ENCODE measurements around the gene MAP3K20.

DNA sequence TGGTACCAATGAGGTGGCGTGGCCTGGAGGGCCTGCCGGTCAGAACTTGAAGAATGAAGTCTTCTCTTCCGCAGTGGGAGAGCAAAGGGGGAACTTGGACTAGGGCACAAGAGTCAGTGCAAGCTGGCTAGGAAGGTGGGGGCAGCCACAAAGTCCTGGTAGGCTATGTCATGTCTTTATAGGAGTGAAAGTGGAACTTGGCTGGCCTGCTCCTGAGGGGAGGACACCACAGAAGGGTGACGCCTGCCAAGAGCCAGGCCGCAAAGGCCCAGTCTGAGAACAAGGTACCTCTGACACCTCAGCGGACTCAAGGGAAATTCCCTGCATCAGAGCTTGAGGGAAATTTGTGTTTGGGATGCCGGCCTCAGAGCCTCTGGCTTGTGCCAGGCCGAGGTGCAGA, 32.2 kb upstream of the MAP3K20 start:
- TF ChIP-seq, protein P1, sequence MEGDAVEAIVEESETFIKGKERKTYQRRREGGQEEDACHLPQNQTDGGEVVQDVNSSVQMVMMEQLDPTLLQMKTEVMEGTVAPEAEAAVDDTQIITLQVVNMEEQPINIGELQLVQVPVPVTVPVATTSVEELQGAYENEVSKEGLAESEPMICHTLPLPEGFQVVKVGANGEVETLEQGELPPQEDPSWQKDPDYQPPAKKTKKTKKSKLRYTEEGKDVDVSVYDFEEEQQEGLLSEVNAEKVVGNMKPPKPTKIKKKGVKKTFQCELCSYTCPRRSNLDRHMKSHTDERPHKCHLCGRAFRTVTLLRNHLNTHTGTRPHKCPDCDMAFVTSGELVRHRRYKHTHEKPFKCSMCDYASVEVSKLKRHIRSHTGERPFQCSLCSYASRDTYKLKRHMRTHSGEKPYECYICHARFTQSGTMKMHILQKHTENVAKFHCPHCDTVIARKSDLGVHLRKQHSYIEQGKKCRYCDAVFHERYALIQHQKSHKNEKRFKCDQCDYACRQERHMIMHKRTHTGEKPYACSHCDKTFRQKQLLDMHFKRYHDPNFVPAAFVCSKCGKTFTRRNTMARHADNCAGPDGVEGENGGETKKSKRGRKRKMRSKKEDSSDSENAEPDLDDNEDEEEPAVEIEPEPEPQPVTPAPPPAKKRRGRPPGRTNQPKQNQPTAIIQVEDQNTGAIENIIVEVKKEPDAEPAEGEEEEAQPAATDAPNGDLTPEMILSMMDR (IDR thresholded peaks at IDR 0.05) = no peak
- no peak for TF ChIP-seq POLR2A (IDR thresholded peaks at IDR 0.05)

Measured in Peyer's patch (tissue), 4 donors.